K562 (cell line): ENCODE results near the gene FARP1. TPM values are rescaled to one million over a fixed set of nuclear protein-coding genes. Genes with fewer than 3 reads are reported as not detected.

ENCODE experiments used
- KLF16 ChIP-seq: IDR thresholded peaks from 2 replicates; pipeline ENCODE4 v1.6.1; 2016; ENCODE audit warnings: antibody characterized with exemption
- ZNF24 ChIP-seq: fragments of 450-650 bp; IDR thresholded peaks from 2 replicates; pipeline ENCODE4 v1.6.1; 2016
- ZNF318 ChIP-seq, 2 experiments: fragments of 450-650 bp; IDR thresholded peaks; 2 replicates each; pipeline ENCODE4 v1.6.1; 2016; ENCODE audit warnings: mild to moderate bottlenecking in 2 of 2, borderline replicate concordance in 1 of 2, low read depth in 1 of 2, moderate library complexity in 1 of 2
- polyA plus RNA-seq, 8 experiments: library from polyadenylated mRNA; depleted of rRNA in 4 of 8; stranded (reverse) in 5 of 8; unstranded in 3 of 8; fragments of >200 nt; fragmentation: Nextera tagmentation in 2 of 8; fragmentation: Illumina TruSeq in 1 of 8; extraction: Ambion mirVana in 2 of 8; extraction: Trizol in 1 of 8; gene quantifications; 2 replicates each; pipeline versions ENCODE4 v1.2.1 to v1.2.3, GENCODE V29; 2011 to 2014; ENCODE audit warnings: inconsistent platforms in 1 of 8, missing spikeins in 1 of 8
- total RNA-seq, 7 experiments: library from RNA; depleted of rRNA in 6 of 7; stranded (reverse); fragments of >200 nt in 6 of 7; fragmentation: Illumina TruSeq in 2 of 7; extraction: Trizol in 2 of 7; gene quantifications; 2 replicates each; pipeline versions ENCODE4 v1.2.1 to v1.2.3, GENCODE V29; 2011 to 2021; ENCODE audit warnings: low replicate concordance in 1 of 7

FARP1 gene
- total and polyA plus RNA-seq, 9 of the 15 experiments (the other 6 are each of a cell fraction or from before 2014, with no cell fraction given) = 0.03 to 0.29 (median 0.05) TPM; not detected in 3

GRCh38 chr13:98207416-98207815 lies 64.5 kb downstream of the FARP1 start (continued):
- TF ChIP-seq ZNF318 (IDR thresholded peaks at IDR 0.05; ENCODE audit: borderline replicate concordance in 1 of 2, low read depth in 1 of 2) = no peak
- no peak for TF ChIP-seq ZNF24
- no peak for TF ChIP-seq KLF16
